ENCODE results near the gene HOXB4.

DNA sequence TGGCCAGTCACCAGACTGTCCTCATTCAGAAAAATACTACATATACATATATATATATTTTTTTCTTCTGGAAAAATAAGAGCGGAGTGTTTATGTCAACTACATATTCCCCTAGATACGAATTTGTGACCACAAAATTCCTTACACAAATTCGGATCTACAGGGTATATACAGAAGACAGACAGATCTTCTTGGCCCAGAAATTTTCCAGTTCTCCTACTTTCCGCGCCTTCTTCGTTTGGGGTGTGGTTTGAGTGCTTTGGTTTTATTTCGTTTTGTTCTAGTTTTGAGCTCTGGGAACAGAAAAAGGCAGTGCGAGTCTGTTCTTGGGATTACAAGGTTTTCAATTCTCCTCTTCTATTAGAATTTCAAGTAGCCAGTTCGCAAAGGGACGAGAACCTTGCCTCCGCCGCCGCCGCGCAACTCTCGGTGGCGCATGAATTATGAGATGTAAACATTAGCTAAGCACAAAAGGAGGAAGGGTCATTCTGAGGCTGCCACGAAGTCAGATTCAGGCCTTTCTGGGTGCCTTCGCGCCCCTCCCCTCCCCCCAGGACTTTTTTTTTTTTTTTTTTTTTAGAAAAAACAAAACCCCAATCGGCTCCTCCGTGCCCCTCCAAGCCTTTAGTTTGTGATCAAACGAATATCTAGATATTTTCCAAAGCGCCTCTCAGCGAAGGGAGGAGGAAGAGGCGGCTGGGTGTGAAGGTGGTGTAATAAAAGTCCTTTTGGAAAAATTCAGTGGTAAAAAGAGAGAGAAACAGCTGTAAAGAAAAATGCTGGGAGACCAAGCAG, 1.8 kb upstream of the HOXB4 start:
- TF ChIP-seq, protein P1, sequence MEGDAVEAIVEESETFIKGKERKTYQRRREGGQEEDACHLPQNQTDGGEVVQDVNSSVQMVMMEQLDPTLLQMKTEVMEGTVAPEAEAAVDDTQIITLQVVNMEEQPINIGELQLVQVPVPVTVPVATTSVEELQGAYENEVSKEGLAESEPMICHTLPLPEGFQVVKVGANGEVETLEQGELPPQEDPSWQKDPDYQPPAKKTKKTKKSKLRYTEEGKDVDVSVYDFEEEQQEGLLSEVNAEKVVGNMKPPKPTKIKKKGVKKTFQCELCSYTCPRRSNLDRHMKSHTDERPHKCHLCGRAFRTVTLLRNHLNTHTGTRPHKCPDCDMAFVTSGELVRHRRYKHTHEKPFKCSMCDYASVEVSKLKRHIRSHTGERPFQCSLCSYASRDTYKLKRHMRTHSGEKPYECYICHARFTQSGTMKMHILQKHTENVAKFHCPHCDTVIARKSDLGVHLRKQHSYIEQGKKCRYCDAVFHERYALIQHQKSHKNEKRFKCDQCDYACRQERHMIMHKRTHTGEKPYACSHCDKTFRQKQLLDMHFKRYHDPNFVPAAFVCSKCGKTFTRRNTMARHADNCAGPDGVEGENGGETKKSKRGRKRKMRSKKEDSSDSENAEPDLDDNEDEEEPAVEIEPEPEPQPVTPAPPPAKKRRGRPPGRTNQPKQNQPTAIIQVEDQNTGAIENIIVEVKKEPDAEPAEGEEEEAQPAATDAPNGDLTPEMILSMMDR (IDR thresholded peaks at IDR 0.05; ENCODE audit: insufficient read depth, low read length, poor library complexity, severe bottlenecking), result no peak
- TF ChIP-seq EZH2phosphoT487 (conservative IDR thresholded peaks at IDR 0.05; ENCODE audit: low read length), result no peak
